Mesenchymal stem cell (in vitro differentiated cells and primary cell): ENCODE measurements around the gene CCDC40.

Experiments
- DNase-seq: peaks from one replicate; pipeline ENCODE4 v3.0.0-alpha.2; 2013
- H2AFZ ChIP-seq: one replicate; pipeline ENCODE4 v1.6.1; 2013; ENCODE audit warnings: low read depth, mild to moderate bottlenecking, control low read depth, inconsistent platforms, low read length, moderate library complexity
- H2AK5ac ChIP-seq: 2 replicates; pipeline ENCODE4 v1.6.1; 2013; ENCODE audit warnings: low read length, moderate library complexity, mild to moderate bottlenecking, inconsistent platforms; ENCODE audit not compliant: severe bottlenecking
- H2BK120ac ChIP-seq: one replicate; pipeline ENCODE4 v1.6.1; 2013; ENCODE audit warnings: low read depth, mild to moderate bottlenecking, inconsistent platforms, low read length, moderate library complexity
- H2BK12ac ChIP-seq, 2 experiments: one replicate each; pipeline ENCODE4 v1.6.1; 2013; ENCODE audit warnings: inconsistent platforms in 2 of 2, low read length in 2 of 2, mild to moderate bottlenecking in 2 of 2, moderate library complexity in 2 of 2, control low read depth in 1 of 2
- H2BK15ac ChIP-seq: one replicate; pipeline ENCODE4 v1.6.1; 2013; ENCODE audit warnings: mild to moderate bottlenecking, low read depth, inconsistent platforms; ENCODE audit not compliant: poor library complexity, severe bottlenecking
- H2BK5ac ChIP-seq: 2 replicates; pipeline ENCODE4 v1.6.1; 2013; ENCODE audit warnings: low read depth, mild to moderate bottlenecking, low read length, control low read depth, inconsistent platforms; ENCODE audit not compliant: poor library complexity, severe bottlenecking
- H3K14ac ChIP-seq, 2 experiments: one replicate each; pipeline ENCODE4 v1.6.1; 2013; ENCODE audit warnings: inconsistent platforms in 2 of 2, low read length in 2 of 2, control low read depth in 1 of 2, mild to moderate bottlenecking in 1 of 2, moderate library complexity in 1 of 2
- H3K18ac ChIP-seq, 2 experiments: one replicate each; pipeline ENCODE4 v1.6.1; 2013; ENCODE audit warnings: inconsistent platforms in 2 of 2, low read length in 2 of 2, control low read depth in 1 of 2, low read depth in 1 of 2, mild to moderate bottlenecking in 1 of 2
- H3K23ac ChIP-seq, 2 experiments: one replicate each; pipeline ENCODE4 v1.6.1; 2013; ENCODE audit warnings: inconsistent platforms in 2 of 2, low read length in 2 of 2, mild to moderate bottlenecking in 2 of 2, moderate library complexity in 2 of 2, control low read depth in 1 of 2
- H3K27ac ChIP-seq: 2 replicates; pipeline ENCODE4 v1.5.1; 2013; ENCODE audit warnings: mild to moderate bottlenecking, moderate library complexity, low read length, control low read depth, inconsistent platforms; ENCODE audit not compliant: poor library complexity, severe bottlenecking
- H3K27me3 ChIP-seq, 2 experiments: 2 replicates each; pipeline versions ENCODE4 v1.6.1 to v1.7.0; 2013; ENCODE audit warnings: low read length in 2 of 2, mild to moderate bottlenecking in 2 of 2, moderate library complexity in 2 of 2, control low read depth in 1 of 2, inconsistent platforms in 1 of 2; ENCODE audit not compliant: control insufficient read depth in 1 of 2, insufficient read depth in 1 of 2
- H3K36me3 ChIP-seq, 2 experiments: 2 replicates each; pipeline versions ENCODE4 v1.6.1 to v1.7.0; 2013; ENCODE audit warnings: low read length in 2 of 2, control low read depth in 1 of 2, inconsistent platforms in 1 of 2, low read depth in 1 of 2, mild to moderate bottlenecking in 1 of 2; ENCODE audit not compliant: insufficient read depth in 2 of 2, control insufficient read depth in 1 of 2
- H3K4ac ChIP-seq, 2 experiments: one replicate each; pipeline ENCODE4 v1.6.1; 2013; ENCODE audit warnings: inconsistent platforms in 2 of 2, low read length in 2 of 2, mild to moderate bottlenecking in 2 of 2, moderate library complexity in 2 of 2, control low read depth in 1 of 2, low read depth in 1 of 2
- H3K4me1 ChIP-seq: 2 replicates; pipeline ENCODE4 v1.6.1; 2013; ENCODE audit warnings: low read depth, low read length, control low read depth; ENCODE audit not compliant: control insufficient read depth, insufficient read depth
- H3K4me2 ChIP-seq: 2 replicates; pipeline ENCODE4 v1.6.1; 2013; ENCODE audit warnings: low read length, mild to moderate bottlenecking, inconsistent platforms; ENCODE audit not compliant: poor library complexity, severe bottlenecking
- H3K4me3 ChIP-seq, 2 experiments: 2 replicates each; pipeline versions ENCODE4 v1.5.1 to v1.7.0; 2013; ENCODE audit warnings: low read length in 2 of 2, mild to moderate bottlenecking in 2 of 2, control low read depth in 1 of 2, low read depth in 1 of 2; ENCODE audit not compliant: insufficient read depth in 1 of 2
- H3K79me1 ChIP-seq: replicated peaks from 2 replicates; pipeline ENCODE4 v1.6.1; 2013; ENCODE audit warnings: mild to moderate bottlenecking, control low read depth, low read length, inconsistent platforms; ENCODE audit not compliant: poor library complexity, severe bottlenecking
- H3K9ac ChIP-seq: 2 replicates; pipeline ENCODE4 v1.7.0; 2013; ENCODE audit warnings: mild to moderate bottlenecking, low read length, moderate library complexity
- H3K9me3 ChIP-seq: 2 replicates; pipeline ENCODE4 v1.7.0; 2013; ENCODE audit warnings: mild to moderate bottlenecking, low read length; ENCODE audit not compliant: control insufficient read depth
- H4K8ac ChIP-seq: one replicate; pipeline ENCODE4 v1.6.1; 2013; ENCODE audit warnings: inconsistent platforms, mild to moderate bottlenecking, low read length, moderate library complexity
- H4K91ac ChIP-seq: one replicate; pipeline ENCODE4 v1.6.1; 2013; ENCODE audit warnings: mild to moderate bottlenecking, low read length, inconsistent platforms
- WGBS: methylation state at CpG from one replicate; pipeline ENCODE4 v1.1.7; 2013; ENCODE audit warnings: mixed read lengths; 5-methylcytosine and 5-hydroxymethylcytosine counted together

Gene CCDC40

DNA sequence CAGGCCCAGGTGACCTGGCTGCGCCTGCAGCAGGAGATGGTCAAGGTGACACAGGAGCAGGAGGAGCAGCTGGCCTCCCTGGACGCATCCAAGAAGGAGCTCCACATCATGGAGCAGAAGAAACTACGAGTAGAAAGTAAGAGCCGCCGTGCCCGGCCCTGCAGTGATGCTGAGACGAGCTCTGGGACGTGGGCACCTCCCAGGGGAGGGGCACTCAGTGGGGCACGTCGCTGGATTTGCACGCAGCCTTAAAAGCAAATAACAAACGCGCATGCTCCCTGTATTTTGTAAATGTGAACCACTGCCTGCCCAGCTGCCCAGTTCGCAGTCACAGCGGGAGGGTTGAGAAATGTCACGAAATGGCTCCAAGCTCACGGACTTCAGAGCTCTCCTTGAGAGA is 49.6 kb downstream of the CCDC40 start:
- H3K18ac ChIP-seq, result no peak overlapping the region
- WGBS, result 87% methylated on average over 17 of the region's 17 CpGs
- H2BK120ac ChIP-seq, result no peak overlapping the region
- DNase-seq, result no peak
- H3K14ac ChIP-seq, result no peak overlapping the region
- no peak overlapping the region for H2BK15ac ChIP-seq
- no peak overlapping the region for H3K9ac ChIP-seq
- no peak overlapping the region for H2BK12ac ChIP-seq
- no peak overlapping the region for H2AFZ ChIP-seq
- H3K9me3 ChIP-seq, result no peaks in the 10 kb centered on the region
- H2BK5ac ChIP-seq, result no peak overlapping the region
- no peaks in the 10 kb centered on the region for H3K36me3 ChIP-seq
- no peaks in the 10 kb centered on the region for H3K79me1 ChIP-seq
- no peak overlapping the region for H3K4me2 ChIP-seq
- no peak overlapping the region for H3K23ac ChIP-seq
- H3K27ac ChIP-seq, result no peak overlapping the region
- H3K4me3 ChIP-seq, result no peak overlapping the region
- H2AK5ac ChIP-seq, result no peak overlapping the region
- no peak overlapping the region for H4K8ac ChIP-seq
- no peak overlapping the region for H3K4ac ChIP-seq
- H3K4me1 ChIP-seq, result peaks cover 5% of the 10 kb centered on the region
- no peak overlapping the region for H4K91ac ChIP-seq
- peaks cover 15 to 33% of the 10 kb centered on the region in 2 experiments for H3K27me3 ChIP-seq

DNA sequence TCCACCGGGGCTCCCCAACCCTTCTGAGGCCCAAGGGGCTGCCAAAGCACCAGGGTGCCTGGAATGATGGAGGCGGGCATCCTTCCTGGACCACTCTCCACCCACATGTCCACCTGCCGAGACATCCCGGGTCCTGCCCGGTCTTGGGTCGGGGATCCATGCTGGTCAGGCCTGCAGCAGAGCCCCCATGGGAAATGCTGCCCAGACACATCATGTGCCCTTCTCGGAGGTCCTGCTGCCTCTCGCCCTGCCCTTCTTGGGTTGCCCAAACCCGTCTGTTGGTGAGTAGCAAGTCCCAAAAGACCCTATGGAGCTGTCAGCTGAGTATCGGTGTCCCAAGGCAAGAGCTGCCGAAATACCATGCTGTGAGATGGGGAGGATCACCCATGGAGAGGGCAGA is 50.2 kb downstream of the CCDC40 start:
- H3K4me3 ChIP-seq, result no peak overlapping the region
- H3K79me1 ChIP-seq, result no peaks in the 10 kb centered on the region
- no peak overlapping the region for H3K9ac ChIP-seq
- no peak overlapping the region for H4K91ac ChIP-seq
- no peak overlapping the region for H2BK5ac ChIP-seq
- peaks cover 5% of the 10 kb centered on the region for H3K4me1 ChIP-seq
- H3K9me3 ChIP-seq, result no peaks in the 10 kb centered on the region
- H3K18ac ChIP-seq, result no peak overlapping the region
- no peak overlapping the region for H2BK12ac ChIP-seq
- no peak overlapping the region for H2BK15ac ChIP-seq
- H2AK5ac ChIP-seq, result no peak overlapping the region
- H3K23ac ChIP-seq, result peak overlapping the region in 1 of 2 experiments; percentile 29
- H2BK120ac ChIP-seq, result no peak overlapping the region
- no peak overlapping the region for H3K27ac ChIP-seq
- H4K8ac ChIP-seq, result no peak overlapping the region
- peaks cover 15 to 33% of the 10 kb centered on the region in 2 experiments for H3K27me3 ChIP-seq
- DNase-seq, result no peak
- no peak overlapping the region for H3K4me2 ChIP-seq
- no peak overlapping the region for H3K14ac ChIP-seq
- H3K4ac ChIP-seq, result no peak overlapping the region
- H2AFZ ChIP-seq, result no peak overlapping the region
- no peaks in the 10 kb centered on the region for H3K36me3 ChIP-seq
- WGBS, result 90% methylated on average over 11 of the region's 11 CpGs

DNA sequence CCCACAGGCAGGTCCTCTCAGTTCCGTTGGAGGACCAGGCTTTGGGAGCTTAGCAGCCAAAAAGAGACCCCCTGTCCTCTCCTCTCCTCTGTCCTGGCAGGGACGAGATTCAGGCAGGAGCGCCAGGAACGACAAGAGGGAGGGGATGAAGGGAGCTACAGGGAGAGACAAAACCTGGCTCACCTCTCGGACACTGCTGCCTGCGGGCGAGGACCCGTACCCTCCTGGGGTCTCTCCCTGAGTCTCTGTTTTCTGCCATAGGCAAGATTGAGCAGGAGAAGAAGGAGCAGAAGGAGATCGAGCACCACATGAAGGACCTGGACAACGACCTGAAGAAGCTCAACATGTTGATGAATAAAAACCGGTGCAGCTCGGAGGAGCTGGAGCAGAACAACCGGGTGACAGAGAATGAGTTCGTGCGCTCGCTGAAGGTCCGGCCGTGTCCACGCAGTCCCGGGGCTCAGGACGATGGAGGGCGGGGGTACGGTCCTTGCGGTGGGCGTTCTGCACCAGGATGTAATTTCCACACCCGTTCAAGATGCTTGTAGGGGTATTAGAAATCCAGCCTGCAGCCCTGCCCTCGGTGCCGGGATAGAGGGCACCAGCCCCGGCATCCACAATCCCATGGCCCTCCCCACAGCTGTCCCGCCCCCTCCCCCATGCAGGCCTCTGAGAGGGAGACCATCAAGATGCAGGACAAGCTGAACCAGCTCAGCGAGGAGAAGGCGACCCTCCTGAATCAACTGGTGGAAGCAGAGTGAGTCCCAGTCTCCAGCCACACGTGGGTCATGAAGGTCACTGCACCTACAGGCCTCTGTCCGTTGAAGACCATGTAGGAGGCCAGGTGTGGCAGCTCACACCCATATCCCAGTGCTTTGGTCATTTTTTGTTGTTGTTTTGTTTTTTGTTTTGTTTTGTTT is 51.2 kb downstream of the CCDC40 start:
- Histone ChIP-seq H2AK5ac (no peak overlapping the region), H2BK12ac (no peak overlapping the region), H3K18ac (no peak overlapping the region), H3K27me3 (peaks cover 15 to 33% of the 10 kb centered on the region in 2 experiments), H3K9ac (no peak overlapping the region), H3K4me2 (no peak overlapping the region), H3K4me3 (no peak overlapping the region), H2AFZ (no peak overlapping the region), H3K23ac (no peak overlapping the region), H3K9me3 (no peaks in the 10 kb centered on the region), H2BK15ac (no peak overlapping the region), H3K79me1 (no peaks in the 10 kb centered on the region), H3K14ac (no peak overlapping the region), H4K8ac (no peak overlapping the region), H3K4ac (no peak overlapping the region), H3K27ac (no peak overlapping the region), H3K4me1 (peaks cover 3% of the 10 kb centered on the region), H3K36me3 (no peaks in the 10 kb centered on the region), H4K91ac (no peak overlapping the region), H2BK120ac (no peak overlapping the region), H2BK5ac (no peak overlapping the region)
- 85% methylated on average over 34 of the region's 34 CpGs for WGBS
- no peak for DNase-seq

DNA sequence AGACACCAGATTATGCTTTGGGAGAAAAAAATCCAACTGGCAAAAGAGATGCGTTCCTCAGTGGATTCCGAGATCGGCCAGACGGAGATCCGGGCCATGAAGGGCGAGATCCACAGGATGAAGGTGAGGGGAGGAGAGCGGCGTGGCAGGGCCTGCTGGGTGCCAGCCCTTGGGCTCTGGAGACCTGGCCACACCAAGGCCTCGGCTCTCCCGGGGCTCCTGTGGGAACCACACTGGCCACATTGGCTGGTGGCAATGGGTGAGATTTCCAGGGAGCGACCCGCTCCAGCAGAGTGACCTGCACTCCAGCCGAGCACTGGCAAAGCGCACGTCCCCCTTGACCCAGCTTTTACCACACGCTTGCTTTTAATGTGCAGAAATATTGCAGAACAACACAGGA is 53.3 kb downstream of the CCDC40 start:
- Histone ChIP-seq H3K4me3 (no peak overlapping the region), H3K9ac (no peak overlapping the region), H2BK12ac (no peak overlapping the region), H4K8ac (no peak overlapping the region), H2AFZ (no peak overlapping the region), H3K14ac (no peak overlapping the region), H2BK120ac (no peak overlapping the region), H2BK15ac (no peak overlapping the region), H3K23ac (no peak overlapping the region), H3K9me3 (no peaks in the 10 kb centered on the region), H3K4ac (no peak overlapping the region), H3K4me1 (no peaks in the 10 kb centered on the region), H4K91ac (no peak overlapping the region), H3K18ac (no peak overlapping the region), H3K4me2 (no peak overlapping the region), H3K27me3 (peaks cover 15 to 27% of the 10 kb centered on the region in 2 experiments), H2BK5ac (no peak overlapping the region), H3K36me3 (no peaks in the 10 kb centered on the region), H3K27ac (no peak overlapping the region), H2AK5ac (no peak overlapping the region), H3K79me1 (no peaks in the 10 kb centered on the region)
- WGBS, result 93% methylated on average over 16 of the region's 16 CpGs
- no peak for DNase-seq
